Measurements from ENCODE around the gene SRMS. TPM values are rescaled to one million over a fixed set of nuclear protein-coding genes. Genes with fewer than 3 reads are reported as not detected.
A peak's percentile ranks its signal among the peaks of the same experiment; 100 is the strongest.
"Not testable (repeated sequence)": the region's sequence is repeated elsewhere in the genome, so short reads cannot be mapped to it uniquely, and the experiment has no call there.

The SRMS gene
- total and polyA plus RNA-seq, 4 donors: 0.06 TPM; not detected in 3

GRCh38 chr20:63573647-63574131 lies 26.1 kb upstream of the SRMS start:
- no peaks in the 10 kb centered on the region for H3K9me3 ChIP-seq (ENCODE audit: control insufficient read depth in 4 of 4, insufficient read depth in 3 of 4, low read length in 3 of 4)
- TF ChIP-seq CTCF (IDR thresholded peaks at IDR 0.05; ENCODE audit: control extremely low read depth, extremely low read depth): no peak
- peak overlapping the region; percentile 77 for H3K4me3 ChIP-seq
- peak overlapping the region; percentile 69 to 73 for H3K9ac ChIP-seq (ENCODE audit: insufficient read depth in 1 of 2, low read length in 2 of 2)
- ATAC-seq (ENCODE audit: insufficient read depth, low FRiP score) (peak; percentile 7), DNase-seq (peak in 1 of 3 donors; percentile 46)
- 2 to 4% methylated on average over 13 to 24 of the region's 24 CpGs for WGBS, 2 donors
- peak overlapping the region; percentile 63 to 86 for H3K27ac ChIP-seq (ENCODE audit: low read depth in 1 of 2, low read length in 1 of 2)
- H3K27me3 ChIP-seq (ENCODE audit: control insufficient read depth in 3 of 3, insufficient read depth in 3 of 3, low read length in 2 of 3): peaks cover 0 to 3% (median 0%) of the 10 kb centered on the region in 3 donors
- peaks cover 0 to 14% (median 0%) of the 10 kb centered on the region in 4 donors for H3K36me3 ChIP-seq (ENCODE audit: control insufficient read depth in 4 of 4, insufficient read depth in 4 of 4, low read length in 4 of 4)
- H3K4me1 ChIP-seq (ENCODE audit: control insufficient read depth in 5 of 5, insufficient read depth in 5 of 5, low read length in 5 of 5): peaks cover 0 to 17% (median 0%) of the 10 kb centered on the region in 5 donors

- DNase-seq (no peak), ATAC-seq (ENCODE audit: insufficient read depth, low FRiP score) (no peak)
- 87 to 90% methylated on average over 33 to 34 of the region's 34 CpGs for WGBS, 2 donors
- Histone ChIP-seq H3K4me3 (peak overlapping the region; percentile 77), H3K9ac (ENCODE audit: insufficient read depth in 1 of 2, low read length in 2 of 2) (peak overlapping the region; percentile 69 to 73), H3K9me3 (ENCODE audit: control insufficient read depth in 4 of 4, insufficient read depth in 3 of 4, low read length in 3 of 4) (no peaks in the 10 kb centered on the region), H3K36me3 (ENCODE audit: control insufficient read depth in 4 of 4, insufficient read depth in 4 of 4, low read length in 4 of 4) (peaks cover 0 to 14% (median 0%) of the 10 kb centered on the region in 4 donors), H3K27me3 (ENCODE audit: control insufficient read depth in 3 of 3, insufficient read depth in 3 of 3, low read length in 2 of 3) (peaks cover 0 to under 1% (median 0%) of the 10 kb centered on the region in 3 donors), H3K4me1 (ENCODE audit: control insufficient read depth in 5 of 5, insufficient read depth in 5 of 5, low read length in 5 of 5) (peaks cover 0 to 17% (median 0%) of the 10 kb centered on the region in 5 donors), H3K27ac (ENCODE audit: low read depth in 1 of 2, low read length in 1 of 2) (peak overlapping the region; percentile 63 to 86)
- TF ChIP-seq CTCF (IDR thresholded peaks at IDR 0.05; ENCODE audit: control extremely low read depth, extremely low read depth): no peak
These were observed 25.5 kb upstream of the SRMS start for GRCh38 chr20:63572788-63573646.

- Histone ChIP-seq H3K4me1 (ENCODE audit: control insufficient read depth in 5 of 5, insufficient read depth in 5 of 5, low read length in 5 of 5) (peaks cover 0 to 17% (median 0%) of the 10 kb centered on the region in 5 donors), H3K9me3 (ENCODE audit: control insufficient read depth in 4 of 4, insufficient read depth in 3 of 4, low read length in 3 of 4) (no peaks in the 10 kb centered on the region), H3K27me3 (ENCODE audit: control insufficient read depth in 3 of 3, insufficient read depth in 3 of 3, low read length in 2 of 3) (no peaks in the 10 kb centered on the region), H3K9ac (ENCODE audit: insufficient read depth in 1 of 2, low read length in 2 of 2) (no peak overlapping the region), H3K4me3 (no peak overlapping the region), H3K27ac (ENCODE audit: low read depth in 1 of 2, low read length in 1 of 2) (no peak overlapping the region), H3K36me3 (ENCODE audit: control insufficient read depth in 4 of 4, insufficient read depth in 4 of 4, low read length in 4 of 4) (peaks cover 0 to 15% (median 0%) of the 10 kb centered on the region in 4 donors)
- WGBS, 2 donors: 91 to 96% methylated on average over 46 to 48 of the region's 48 CpGs
- no peak for ATAC-seq (ENCODE audit: insufficient read depth, low FRiP score)
- no peak for TF ChIP-seq CTCF (IDR thresholded peaks at IDR 0.05; ENCODE audit: control extremely low read depth, extremely low read depth)
- DNase-seq: no peak
These were observed 24.7 kb upstream of the SRMS start for GRCh38 chr20:63572071-63572787.

GRCh38 chr20:63571087-63571478 lies 23.5 kb upstream of the SRMS start:
- 59 to 90% methylated on average over 3 to 7 of the region's 11 CpGs for WGBS, 2 donors
- H3K9me3 ChIP-seq (ENCODE audit: control insufficient read depth in 4 of 4, insufficient read depth in 3 of 4, low read length in 3 of 4); H3K27ac ChIP-seq (ENCODE audit: low read depth in 1 of 2, low read length in 1 of 2); H3K9ac ChIP-seq (ENCODE audit: insufficient read depth in 1 of 2, low read length in 2 of 2); DNase-seq; ATAC-seq (ENCODE audit: insufficient read depth, low FRiP score); H3K4me3 ChIP-seq; H3K27me3 ChIP-seq (ENCODE audit: control insufficient read depth in 3 of 3, insufficient read depth in 3 of 3, low read length in 2 of 3): not testable (repeated sequence)
- H3K36me3 ChIP-seq (ENCODE audit: control insufficient read depth in 4 of 4, insufficient read depth in 4 of 4, low read length in 4 of 4): peaks cover 0 to 26% (median 0%) of the 10 kb centered on the region in 4 donors
- peaks cover 0 to 17% (median 0%) of the 10 kb centered on the region in 5 donors for H3K4me1 ChIP-seq (ENCODE audit: control insufficient read depth in 5 of 5, insufficient read depth in 5 of 5, low read length in 5 of 5)

Data from lung (tissue), 12 donors.